ENCODE measurements around the gene ABCA3.

- TF ChIP-seq CTCF (IDR thresholded peaks at IDR 0.05; ENCODE audit: low read depth, low read length), result no peak
- TF ChIP-seq MAX (IDR thresholded peaks at IDR 0.05; ENCODE audit: low read depth, low read length), result no peak
- TF ChIP-seq POLR2A (IDR thresholded peaks at IDR 0.05; ENCODE audit: extremely low read depth, insufficient read length), result no peak
- TF ChIP-seq MYC (IDR thresholded peaks at IDR 0.05; ENCODE audit: low read depth, low read length), result no peak
Observed at GRCh38 chr16:2292221-2292620, 48.3 kb downstream of the ABCA3 start.
